PC-9 (cell line): ENCODE measurements around the gene ANXA10. TPM values are rescaled to one million over a fixed set of nuclear protein-coding genes. Genes with fewer than 3 reads are reported as not detected.

Experiments used
- BruUV-seq: library from RNA; stranded (reverse); fragments of 400-500 nt; replicated peaks from 2 replicates; lab custom pipeline; 2021; lab: Mats Ljungman, UMichigan
- CTCF ChIA-PET: fragments of 300-600 bp; sonication (Branson Sonifier 250); formaldehyde crosslinking; loops from one replicate; lab custom pipeline; 2022; ENCODE audit warnings: antibody characterized with exemption; lab: Charles Lee
- POLR2A ChIA-PET: fragments of 300-600 bp; sonication (Branson Sonifier 250); formaldehyde crosslinking; loops from one replicate; lab custom pipeline; 2022; ENCODE audit warnings: antibody characterized with exemption; ENCODE audit not compliant: unreplicated experiment; lab: Charles Lee
- DNase-seq, 2 experiments: peaks; one replicate each; pipeline versions ENCODE4 v3.0.0 to v3.0.0-alpha.2; 2015 to 2022; ENCODE audit warnings: mixed read lengths in 1 of 2
- H2AFZ ChIP-seq: fragments of 200-600 bp; sonication (generic); 2 replicates; pipeline ENCODE4 v1.8.1; 2017; ENCODE audit warnings: antibody characterized with exemption
- H3F3A ChIP-seq: fragments of 200-600 bp; sonication (generic); 2 replicates; pipeline ENCODE4 v1.8.1; 2017; ENCODE audit warnings: antibody characterized with exemption, mild to moderate bottlenecking, low read depth; ENCODE audit not compliant: insufficient read depth
- H3K27ac ChIP-seq: fragments of 200-600 bp; sonication (generic); 2 replicates; pipeline ENCODE4 v1.6.1; 2016; ENCODE audit warnings: mixed run types
- H3K27me3 ChIP-seq: fragments of 200-600 bp; sonication (generic); 2 replicates; pipeline ENCODE4 v1.6.1; 2016; ENCODE audit warnings: low read depth, mixed run types; ENCODE audit not compliant: insufficient read depth
- H3K36me3 ChIP-seq: fragments of 200-600 bp; sonication (generic); 2 replicates; pipeline ENCODE4 v1.6.1; 2016; ENCODE audit warnings: low read depth, mixed run types
- H3K4me1 ChIP-seq: fragments of 200-600 bp; sonication (generic); replicated peaks from 2 replicates; pipeline ENCODE4 v1.6.1; 2016; ENCODE audit warnings: mixed run types; ENCODE audit not compliant: insufficient read depth
- H3K4me2 ChIP-seq: fragments of 200-600 bp; sonication (generic); 2 replicates; pipeline ENCODE4 v1.6.1; 2017; ENCODE audit warnings: mixed run types
- H3K4me3 ChIP-seq: fragments of 200-600 bp; sonication (generic); 2 replicates; pipeline ENCODE4 v1.6.1; 2016; ENCODE audit warnings: mixed run types
- H3K79me2 ChIP-seq: fragments of 200-600 bp; sonication (generic); 2 replicates; pipeline ENCODE4 v1.6.1; 2017; ENCODE audit warnings: low read depth, mixed run types
- H3K9me2 ChIP-seq: fragments of 200-600 bp; sonication (generic); 2 replicates; pipeline ENCODE4 v1.8.1; 2017; ENCODE audit warnings: mild to moderate bottlenecking; ENCODE audit not compliant: insufficient read depth
- H3K9me3 ChIP-seq: fragments of 200-600 bp; sonication (generic); 2 replicates; pipeline ENCODE4 v1.8.1; 2016; ENCODE audit warnings: low read depth; ENCODE audit not compliant: insufficient read depth
- H4K20me1 ChIP-seq: fragments of 200-600 bp; sonication (generic); 2 replicates; pipeline ENCODE4 v1.8.1; 2017; ENCODE audit not compliant: insufficient read depth
- EZH2 ChIP-seq: fragments of 200-600 bp; sonication (generic); IDR thresholded peaks from 2 replicates; pipeline ENCODE4 v1.8.0; 2017; ENCODE audit warnings: antibody characterized with exemption, low read depth
- intact Hi-C: fragments of 100-400 bp; cut with micrococcal nuclease; formaldehyde crosslinking; loops from one replicate; pipeline ENCODE4 v1.10.0; 2022; ENCODE audit not compliant: unreplicated experiment
- total RNA-seq: library from RNA; stranded (reverse); gene quantifications from 2 replicates; pipeline ENCODE4 v1.2.3, GENCODE V29; 2021
- TF ChIP-seq, protein P1 (sequence below): fragments of 200-600 bp; sonication (generic); conservative IDR thresholded peaks from 2 replicates; pipeline ENCODE4 v1.6.1; 2017; ENCODE audit warnings: mixed run types, antibody characterized with exemption, mild to moderate bottlenecking, moderate library complexity

Gene ANXA10
- total RNA-seq, 1 experiment from 2014 or later: 3.0 TPM

DNA sequence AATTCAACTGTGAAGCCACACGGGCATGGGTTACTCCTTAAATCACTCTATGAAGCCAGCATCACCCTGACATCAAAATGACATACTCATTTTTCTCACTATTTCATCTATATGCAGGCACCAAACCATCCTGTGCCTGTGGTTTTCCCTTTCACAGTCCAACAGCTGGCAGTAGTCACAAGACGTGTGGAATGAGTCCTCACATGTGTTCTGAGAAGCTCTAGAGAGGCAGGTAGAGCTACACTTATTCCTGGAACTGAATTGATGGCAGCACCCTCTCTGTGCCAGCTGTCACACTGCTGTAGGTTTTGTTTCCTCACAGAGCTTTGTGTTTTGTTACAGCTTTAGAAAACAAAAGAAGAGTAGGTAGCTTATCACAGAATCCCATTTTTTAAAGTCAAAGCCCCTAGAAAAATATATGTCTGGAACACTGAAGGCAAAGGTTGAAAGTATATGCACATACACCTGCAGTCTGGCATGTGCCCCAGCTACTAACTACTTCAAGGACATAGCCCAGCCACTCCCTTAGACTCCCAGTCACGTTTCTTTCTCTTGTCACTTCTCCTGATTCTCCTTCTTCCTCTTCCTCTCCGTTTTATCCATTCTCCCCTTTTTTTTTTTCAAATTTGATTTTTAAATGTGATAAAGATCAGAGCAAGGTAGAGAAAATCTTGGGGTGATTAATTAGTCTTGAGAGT is 107.1 kb downstream of the ANXA10 start:
- Histone ChIP-seq H3K79me2 (no peaks in the 10 kb centered on the region), H3K4me1 (no peaks in the 10 kb centered on the region; the same call in 1 of the 2 replicates), H3K9me2 (no peaks in the 10 kb centered on the region), H3F3A (no peaks in the 10 kb centered on the region), H4K20me1 (no peaks in the 10 kb centered on the region), H3K4me3 (no peak overlapping the region), H2AFZ (no peak overlapping the region), H3K9me3 (no peaks in the 10 kb centered on the region), H3K4me2 (no peak overlapping the region), H3K27ac (no peak overlapping the region), H3K27me3 (no peaks in the 10 kb centered on the region), H3K36me3 (no peaks in the 10 kb centered on the region)
- ChIA-PET CTCF (no interaction called here), POLR2A (no interaction called here)
- BruUV-seq: no TSS peak
- DNase-seq: no peak
- intact Hi-C loops: no loop called here
- TF ChIP-seq EZH2: no peak
- TF ChIP-seq, protein P1, sequence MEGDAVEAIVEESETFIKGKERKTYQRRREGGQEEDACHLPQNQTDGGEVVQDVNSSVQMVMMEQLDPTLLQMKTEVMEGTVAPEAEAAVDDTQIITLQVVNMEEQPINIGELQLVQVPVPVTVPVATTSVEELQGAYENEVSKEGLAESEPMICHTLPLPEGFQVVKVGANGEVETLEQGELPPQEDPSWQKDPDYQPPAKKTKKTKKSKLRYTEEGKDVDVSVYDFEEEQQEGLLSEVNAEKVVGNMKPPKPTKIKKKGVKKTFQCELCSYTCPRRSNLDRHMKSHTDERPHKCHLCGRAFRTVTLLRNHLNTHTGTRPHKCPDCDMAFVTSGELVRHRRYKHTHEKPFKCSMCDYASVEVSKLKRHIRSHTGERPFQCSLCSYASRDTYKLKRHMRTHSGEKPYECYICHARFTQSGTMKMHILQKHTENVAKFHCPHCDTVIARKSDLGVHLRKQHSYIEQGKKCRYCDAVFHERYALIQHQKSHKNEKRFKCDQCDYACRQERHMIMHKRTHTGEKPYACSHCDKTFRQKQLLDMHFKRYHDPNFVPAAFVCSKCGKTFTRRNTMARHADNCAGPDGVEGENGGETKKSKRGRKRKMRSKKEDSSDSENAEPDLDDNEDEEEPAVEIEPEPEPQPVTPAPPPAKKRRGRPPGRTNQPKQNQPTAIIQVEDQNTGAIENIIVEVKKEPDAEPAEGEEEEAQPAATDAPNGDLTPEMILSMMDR: no peak

DNA sequence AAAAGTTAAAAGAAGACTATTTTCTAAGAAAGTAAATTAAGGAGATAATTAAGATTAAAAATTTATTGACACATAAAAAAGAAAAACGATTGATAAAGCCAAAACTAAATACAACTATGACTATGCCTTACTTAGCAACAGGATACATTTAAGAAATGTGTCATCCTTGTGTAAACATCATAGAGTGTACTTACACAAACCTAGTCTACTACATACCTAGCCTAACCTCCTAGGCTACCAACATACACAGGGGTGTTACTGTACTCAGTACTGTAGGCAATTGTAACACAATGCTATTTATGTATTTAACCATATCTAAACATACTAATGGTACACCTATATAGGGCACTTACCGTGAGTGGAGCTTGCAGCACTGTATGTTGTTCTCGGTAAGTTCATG is 108.3 kb downstream of the ANXA10 start:
- H4K20me1 ChIP-seq: no peaks in the 10 kb centered on the region
- CTCF ChIA-PET: no interaction called here
- DNase-seq: peak in 1 of 2 experiments; percentile 54

DNA sequence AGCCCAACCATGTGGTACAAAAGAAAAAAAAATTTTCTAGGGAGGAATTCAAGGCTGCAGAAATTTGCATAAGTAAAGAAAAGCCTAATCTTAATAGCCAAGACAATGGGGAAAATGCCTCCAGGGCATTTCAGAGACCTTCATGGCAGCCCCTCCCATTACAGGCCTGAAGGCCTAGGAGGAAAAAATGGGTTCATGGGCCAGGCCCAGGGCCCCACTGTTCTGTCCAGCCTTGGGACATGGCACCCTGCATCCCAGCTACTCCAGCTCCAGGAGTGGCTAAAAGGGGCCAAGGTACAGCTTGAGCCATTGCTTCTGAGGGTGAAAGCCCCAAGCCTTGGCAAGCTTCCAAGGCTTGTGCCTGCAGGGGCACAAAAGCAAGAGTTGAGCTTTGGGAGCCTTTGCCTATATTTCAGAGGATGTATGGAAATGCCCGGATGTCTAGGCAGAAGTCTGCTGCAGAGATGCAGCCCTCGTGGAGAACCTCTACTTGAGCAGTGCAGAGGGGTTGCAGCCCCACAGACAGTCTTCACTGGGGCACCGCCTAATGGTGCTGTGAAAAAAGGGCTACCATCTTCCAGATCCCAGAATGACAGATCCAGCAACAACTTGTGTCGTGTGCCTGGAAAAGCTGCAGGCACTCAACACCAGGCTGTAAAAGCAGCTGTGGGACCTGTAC is 111.0 kb downstream of the ANXA10 start:
- no peaks in the 10 kb centered on the region for H4K20me1 ChIP-seq
- POLR2A ChIA-PET: no interaction called here
- no peaks in the 10 kb centered on the region; the same call in 1 of the 2 replicates for H3K4me1 ChIP-seq
- H3F3A ChIP-seq: no peaks in the 10 kb centered on the region
- intact Hi-C loops: no loop called here
- H3K4me2 ChIP-seq: no peak overlapping the region
- no peak overlapping the region for H3K27ac ChIP-seq
- no peak for DNase-seq
- H3K9me2 ChIP-seq: no peaks in the 10 kb centered on the region
- TF ChIP-seq, protein P1: no peak
- TF ChIP-seq EZH2: no peak
- no peak overlapping the region for H2AFZ ChIP-seq
- no TSS peak for BruUV-seq
- no peaks in the 10 kb centered on the region for H3K9me3 ChIP-seq
- H3K36me3 ChIP-seq: no peaks in the 10 kb centered on the region
- CTCF ChIA-PET: no interaction called here
- H3K79me2 ChIP-seq: no peaks in the 10 kb centered on the region
- no peaks in the 10 kb centered on the region for H3K27me3 ChIP-seq
- no peak overlapping the region for H3K4me3 ChIP-seq

More for the DNA sequence above, 108.3 kb downstream of the ANXA10 start:
- H3K9me3 ChIP-seq: no peaks in the 10 kb centered on the region
- H3K36me3 ChIP-seq: no peaks in the 10 kb centered on the region
- BruUV-seq: no TSS peak
- TF ChIP-seq EZH2: no peak
- TF ChIP-seq, protein P1: no peak
- H2AFZ ChIP-seq: no peak overlapping the region
- no peaks in the 10 kb centered on the region; the same call in 1 of the 2 replicates for H3K4me1 ChIP-seq
- H3F3A ChIP-seq: no peaks in the 10 kb centered on the region
- H3K4me3 ChIP-seq: no peak overlapping the region
- H3K27me3 ChIP-seq: no peaks in the 10 kb centered on the region
- no peaks in the 10 kb centered on the region for H3K9me2 ChIP-seq
- intact Hi-C loops: no loop called here
- POLR2A ChIA-PET: no interaction called here
- H3K27ac ChIP-seq: no peak overlapping the region
- H3K79me2 ChIP-seq: no peaks in the 10 kb centered on the region
- no peak overlapping the region for H3K4me2 ChIP-seq
